B cell (primary cell): ENCODE measurements around the gene NRG2. TPM values are rescaled to one million over a fixed set of nuclear protein-coding genes. Genes with fewer than 3 reads are reported as not detected.

Experiments used
- ATAC-seq: fragments of 200-7000 bp; cut with Tn5 transposase; one replicate; pipeline ENCODE4 v1.10.0; 2021; ENCODE audit warnings: low read depth, mild to moderate bottlenecking, moderate number of reproducible peaks, moderate library complexity
- CTCF ChIA-PET: fragments of 350-600 bp; sonication (Branson Sonifier 250); formaldehyde crosslinking; loops from one replicate; lab custom pipeline; 2021; ENCODE audit warnings: antibody characterized with exemption, inconsistent platforms; lab: Charles Lee
- POLR2A ChIA-PET: fragments of 350-600 bp; sonication (Branson Sonifier 250); formaldehyde crosslinking; loops from one replicate; lab custom pipeline; 2021; ENCODE audit warnings: antibody characterized with exemption; lab: Charles Lee
- DNase-seq: peaks from one replicate; pipeline ENCODE4 v3.0.0; 2013
- H2AFZ ChIP-seq: 2 replicates; pipeline ENCODE4 v1.6.1; 2012; ENCODE audit warnings: mild to moderate bottlenecking, low read depth, low read length; ENCODE audit not compliant: insufficient read depth, poor library complexity, severe bottlenecking
- H3K27ac ChIP-seq, 2 donors: 1 replicate in 1 of 2; 2 replicates in 1 of 2; pipeline ENCODE4 v1.5.1; 2012 to 2013; ENCODE audit warnings: low read length in 2 of 2, mild to moderate bottlenecking in 2 of 2, moderate library complexity in 1 of 2
- H3K27me3 ChIP-seq, 4 experiments: fragments of 200-600 bp in 1 of 4; sonication (generic) in 1 of 4; replicated peaks in 1 of 4; 1 replicate in 2 of 4; 2 replicates in 2 of 4; pipeline versions ENCODE4 v1.6.1 to v1.7.0; 2013 to 2016; ENCODE audit warnings: low read length in 3 of 4, mild to moderate bottlenecking in 2 of 4, mixed read lengths in 1 of 4, moderate library complexity in 1 of 4; ENCODE audit not compliant: insufficient read depth in 4 of 4, control insufficient read depth in 3 of 4; ENCODE audit errors: control extremely low read depth in 1 of 4
- H3K36me3 ChIP-seq, 2 experiments: replicated peaks in 1 of 2; 1 replicate in 1 of 2; 2 replicates in 1 of 2; pipeline versions ENCODE4 v1.6.1 to v1.7.1; 2013; ENCODE audit warnings: low read length in 1 of 2; ENCODE audit not compliant: insufficient read depth in 2 of 2, control insufficient read depth in 1 of 2; ENCODE audit errors: control extremely low read depth in 1 of 2, extremely low read depth in 1 of 2
- H3K4me1 ChIP-seq, 2 donors: fragments of 200-600 bp in 1 of 2; sonication (generic) in 1 of 2; 1 replicate in 1 of 2; 2 replicates in 1 of 2; pipeline versions ENCODE4 v1.5.1 to v1.6.1; 2013 to 2017; ENCODE audit warnings: low read length in 2 of 2; ENCODE audit not compliant: control insufficient read depth in 2 of 2, insufficient read depth in 2 of 2
- H3K4me2 ChIP-seq: replicated peaks from 2 replicates; pipeline ENCODE3; 2012; ENCODE audit warnings: mild to moderate bottlenecking, low read depth, low read length; ENCODE audit not compliant: poor library complexity, severe bottlenecking
- H3K4me3 ChIP-seq, 5 experiments: fragments of 200-600 bp in 1 of 5; sonication (generic) in 1 of 5; 1 replicate in 3 of 5; 2 replicates in 2 of 5; pipeline versions ENCODE4 v1.5.1 to v1.7.0; 2011 to 2016; ENCODE audit warnings: low read length in 4 of 5, mild to moderate bottlenecking in 4 of 5, low read depth in 2 of 5, control low read depth in 1 of 5, moderate library complexity in 1 of 5; ENCODE audit not compliant: insufficient read depth in 1 of 5; ENCODE audit errors: control extremely low read depth in 1 of 5, extremely low read depth in 1 of 5
- H3K79me2 ChIP-seq: fragments of 200-600 bp; sonication (generic); one replicate; pipeline ENCODE4 v1.6.0; 2016; ENCODE audit warnings: low read length; ENCODE audit not compliant: control insufficient read depth, insufficient read depth
- H3K9ac ChIP-seq: fragments of 200-600 bp; sonication (generic); 2 replicates; pipeline ENCODE4 v1.6.1; 2017; ENCODE audit warnings: mild to moderate bottlenecking, low read length, moderate library complexity
- H3K9me3 ChIP-seq, 3 donors: one replicate each; pipeline versions ENCODE4 v1.6.1 to v1.7.1; 2013; ENCODE audit warnings: low read length in 2 of 3; ENCODE audit not compliant: control insufficient read depth in 2 of 3, insufficient read depth in 1 of 3; ENCODE audit errors: control extremely low read depth in 1 of 3
- H4K20me1 ChIP-seq: 2 replicates; pipeline ENCODE4 v1.6.0; 2012; ENCODE audit warnings: mild to moderate bottlenecking, low read length; ENCODE audit not compliant: insufficient read depth, control insufficient read depth, poor library complexity, severe bottlenecking
- H3K27ac Mint-ChIP-seq: one replicate; pipeline ENCODE4 v1.8.0; 2021; ENCODE audit warnings: mixed read lengths
- H3K27me3 Mint-ChIP-seq: one replicate; pipeline ENCODE4 v1.8.0; 2021; ENCODE audit warnings: mixed read lengths
- H3K4me1 Mint-ChIP-seq: one replicate; pipeline ENCODE4 v1.8.0; 2021; ENCODE audit warnings: mixed read lengths
- H3K4me3 Mint-ChIP-seq: one replicate; pipeline ENCODE4 v1.8.0; 2021; ENCODE audit warnings: mixed read lengths
- H3K9me3 Mint-ChIP-seq: one replicate; pipeline ENCODE4 v1.8.0; 2022; ENCODE audit warnings: mixed read lengths; ENCODE audit not compliant: insufficient read depth
- CTCF ChIP-seq: fragments of 200-600 bp; IDR thresholded peaks from one replicate; pipeline ENCODE4 v1.8.0; 2022; ENCODE audit warnings: antibody characterized with exemption, mild to moderate bottlenecking
- EZH2 ChIP-seq: IDR thresholded peaks from 2 replicates; pipeline ENCODE4 v1.6.1; 2012; ENCODE audit warnings: borderline replicate concordance, low read depth, mild to moderate bottlenecking, moderate library complexity, low read length; ENCODE audit not compliant: insufficient read depth, poor library complexity, severe bottlenecking
- WGBS: methylation state at CpG from one replicate; pipeline ENCODE4 v1.1.5; 2013; ENCODE audit warnings: missing lambda C conversion rate; ENCODE audit not compliant: insufficient coverage; 5-methylcytosine and 5-hydroxymethylcytosine counted together
- intact Hi-C: fragments of 100-400 bp; cut with micrococcal nuclease; formaldehyde crosslinking; loops from one replicate; pipeline ENCODE4 v1.10.0; 2022
- polyA plus RNA-seq: library from polyadenylated mRNA; depleted of rRNA; stranded (reverse); fragments of >200 nt; gene quantifications from 2 replicates; pipeline ENCODE4 v1.2.3, GENCODE V29; 2012
- total RNA-seq, 2 donors: library from RNA; stranded (reverse); fragments of 120-200 nt in 1 of 2; gene quantifications; 1 replicate in 1 of 2; 2 replicates in 1 of 2; pipeline versions ENCODE4 v1.2.3 to v1.2.4, GENCODE V29; 2013 to 2022

Gene NRG2
- total and polyA plus RNA-seq, 2 donors (not counting 1 experiment from before 2014, with no cell fraction given) = 0.13 to 0.15 TPM

DNA sequence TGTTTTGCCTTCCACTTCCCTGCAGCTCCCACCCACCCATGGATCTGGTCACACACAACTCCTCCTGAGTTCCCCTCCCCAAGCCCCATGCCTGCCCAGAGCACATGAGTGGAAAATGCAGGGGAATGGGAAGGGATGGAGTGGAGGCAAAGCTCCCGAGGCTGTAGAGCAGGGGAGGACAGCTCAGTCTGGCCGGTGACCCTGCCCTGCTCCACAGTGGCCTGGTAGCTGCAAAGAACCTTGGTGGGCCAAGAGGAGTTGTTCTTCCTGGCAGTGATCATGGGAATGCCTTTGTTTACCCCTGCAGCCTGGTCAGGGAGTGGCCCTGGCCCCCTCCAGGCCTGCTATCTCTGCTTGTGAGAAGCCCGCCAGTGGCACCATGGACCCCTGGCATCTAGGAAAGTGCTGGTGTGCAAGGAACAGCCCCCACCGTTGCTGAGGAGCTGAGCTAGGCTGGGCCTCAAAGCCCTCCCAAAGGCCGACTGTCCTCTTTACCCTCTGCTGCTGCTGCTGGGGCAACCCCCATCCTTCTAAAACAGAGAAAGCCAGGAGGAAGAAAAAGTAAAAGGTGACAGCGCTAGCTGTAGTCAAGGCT lies 187.1 kb downstream of the NRG2 start:
- H4K20me1 ChIP-seq = no peaks in the 10 kb centered on the region
- TF ChIP-seq EZH2 (no peak), CTCF (no peak)
- ChIA-PET CTCF (interaction anchor here (1.0 kb wide), 1 partner anchor 13 kb away, joined by 3 read pairs; no protein-coding TSS in a partner anchor), POLR2A (no interaction called here)
- Mint-ChIP-seq H3K9me3 (no peaks in the 10 kb centered on the region), H3K4me3 (no peak overlapping the region), H3K27ac (no peak overlapping the region), H3K27me3 (peaks cover 2% of the 10 kb centered on the region), H3K4me1 (no peaks in the 10 kb centered on the region)
- intact Hi-C loops = no loop called here
- H3K4me2 ChIP-seq = no peak overlapping the region
- no peaks in the 10 kb centered on the region for H3K36me3 ChIP-seq
- no peak overlapping the region for H3K27ac ChIP-seq
- H3K27me3 ChIP-seq = peaks cover 0 to 3% (median 0%) of the 10 kb centered on the region in 4 experiments
- H2AFZ ChIP-seq = no peak overlapping the region
- no peak for ATAC-seq
- no peak for DNase-seq
- no peaks in the 10 kb centered on the region for H3K79me2 ChIP-seq
- H3K4me1 ChIP-seq = no peaks in the 10 kb centered on the region
- no peak overlapping the region for H3K9ac ChIP-seq
- no peak overlapping the region for H3K4me3 ChIP-seq
- 81% methylated on average over 5 of the region's 6 CpGs for WGBS
- H3K9me3 ChIP-seq = no peaks in the 10 kb centered on the region

DNA sequence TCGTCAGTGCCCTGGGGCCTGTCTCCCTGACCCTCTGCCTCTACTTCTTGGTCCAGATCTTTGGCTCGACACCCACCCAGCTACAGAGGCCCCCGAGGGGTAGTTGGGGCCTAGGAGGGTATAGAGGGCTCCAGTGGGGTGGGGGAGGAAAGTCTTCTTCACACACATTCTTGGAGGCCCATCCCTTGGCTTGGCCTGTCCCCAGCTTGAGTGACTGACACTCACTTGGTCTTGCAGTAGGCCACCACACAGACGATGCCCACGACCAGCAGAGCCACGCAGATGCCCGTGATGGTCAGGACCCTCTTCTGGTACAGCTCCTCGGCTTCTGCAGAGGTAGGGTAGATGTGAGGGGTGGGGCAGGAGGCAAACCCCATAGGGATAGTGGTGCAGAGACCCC lies 187.6 kb downstream of the NRG2 start:
- H3K27me3 ChIP-seq = peaks cover 0 to 3% (median 0%) of the 10 kb centered on the region in 4 experiments
- Mint-ChIP-seq H3K9me3 (no peaks in the 10 kb centered on the region), H3K4me1 (no peaks in the 10 kb centered on the region), H3K27me3 (no peaks in the 10 kb centered on the region), H3K27ac (no peak overlapping the region), H3K4me3 (no peak overlapping the region)
- intact Hi-C loops = no loop called here
- no peak overlapping the region for H3K4me3 ChIP-seq
- H3K79me2 ChIP-seq = no peaks in the 10 kb centered on the region
- WGBS = 93% methylated on average over 3 of the region's 8 CpGs
- DNase-seq (no peak), ATAC-seq (no peak)
- no peak overlapping the region for H3K9ac ChIP-seq
- H2AFZ ChIP-seq = no peak overlapping the region
- H4K20me1 ChIP-seq = no peaks in the 10 kb centered on the region
- H3K27ac ChIP-seq = no peak overlapping the region
- H3K36me3 ChIP-seq = no peaks in the 10 kb centered on the region
- TF ChIP-seq EZH2 = no peak
- no peak for TF ChIP-seq CTCF
- no peaks in the 10 kb centered on the region for H3K4me1 ChIP-seq
- no peaks in the 10 kb centered on the region for H3K9me3 ChIP-seq
- ChIA-PET CTCF (interaction anchor here (0.8 to 1.1 kb wide), 2 partner anchors 12 to 68 kb away, joined by 3 read pairs; no protein-coding TSS in a partner anchor), POLR2A (no interaction called here)
- no peak overlapping the region for H3K4me2 ChIP-seq
